MCF 10A (cell line): ENCODE data around the gene RPS21. TPM values are rescaled to one million over a fixed set of nuclear protein-coding genes. Genes with fewer than 3 reads are reported as not detected.

ENCODE experiments used
- BruUV-seq: library from RNA; stranded (reverse); fragments of 400-500 nt; replicated peaks from 2 replicates; lab custom pipeline; 2021; lab: Mats Ljungman, UMichigan
- CTCF ChIA-PET: fragments of 300-600 bp; sonication (Branson Sonifier 250); formaldehyde crosslinking; extraction: SDS; loops from one replicate; lab custom pipeline; 2021; ENCODE audit warnings: antibody characterized with exemption, inconsistent platforms; lab: Yijun Ruan, JAX
- POLR2A ChIA-PET: fragments of 300-600, 350-650 bp; sonication (Branson Sonifier 250); formaldehyde crosslinking; extraction: SDS; loops from one replicate; lab custom pipeline; 2020; ENCODE audit warnings: antibody characterized with exemption, inconsistent platforms; lab: Yijun Ruan, JAX
- DNase-seq: peaks from one replicate; pipeline ENCODE4 v3.0.0-alpha.2; 2018; ENCODE audit not compliant: unreplicated experiment
- H3K27ac Mint-ChIP-seq: one replicate; pipeline ENCODE4 v1.8.0; 2022; ENCODE audit warnings: mild to moderate bottlenecking, low read depth, mixed read lengths; ENCODE audit not compliant: unreplicated experiment
- H3K27me3 Mint-ChIP-seq: one replicate; pipeline ENCODE4 v1.8.0; 2022; ENCODE audit warnings: mixed read lengths; ENCODE audit not compliant: insufficient read depth, unreplicated experiment
- H3K36me3 Mint-ChIP-seq: one replicate; pipeline ENCODE4 v1.8.0; 2022; ENCODE audit warnings: mild to moderate bottlenecking, moderate library complexity, mixed read lengths; ENCODE audit not compliant: insufficient read depth, unreplicated experiment
- H3K4me1 Mint-ChIP-seq: one replicate; pipeline ENCODE4 v1.8.0; 2022; ENCODE audit warnings: mixed read lengths; ENCODE audit not compliant: insufficient read depth, unreplicated experiment
- H3K4me3 Mint-ChIP-seq: one replicate; pipeline ENCODE4 v1.8.0; 2022; ENCODE audit warnings: mild to moderate bottlenecking, moderate library complexity, mixed read lengths; ENCODE audit not compliant: unreplicated experiment
- H3K9me3 Mint-ChIP-seq: one replicate; pipeline ENCODE4 v1.8.0; 2022; ENCODE audit warnings: mixed read lengths; ENCODE audit not compliant: unreplicated experiment
- CTCF ChIP-seq: fragments of 200-600 bp; IDR thresholded peaks from one replicate; pipeline ENCODE4 v1.8.0; 2022; ENCODE audit warnings: antibody characterized with exemption, mild to moderate bottlenecking; ENCODE audit not compliant: unreplicated experiment
- intact Hi-C: fragments of 100-400 bp; cut with micrococcal nuclease; formaldehyde crosslinking; loops from 2 replicates; pipeline ENCODE4 v1.14.1; 2022
- total RNA-seq: library from RNA; stranded (reverse); gene quantifications from 2 replicates; pipeline ENCODE4 v1.2.3, GENCODE V29; 2022

The RPS21 gene
- total RNA-seq, 1 experiment from 2014 or later: 2,055 TPM

GRCh38 chr20:62339647-62340062 lies 47.2 kb upstream of the RPS21 start:
- Mint-ChIP-seq H3K36me3 (peaks cover 97% of the 10 kb centered on the region), H3K4me1 (no peaks in the 10 kb centered on the region), H3K27ac (no peak overlapping the region), H3K9me3 (no peaks in the 10 kb centered on the region), H3K4me3 (no peak overlapping the region), H3K27me3 (no peaks in the 10 kb centered on the region)
- DNase-seq: no peak
- BruUV-seq: no TSS peak
- intact Hi-C loops: no loop called here
- ChIA-PET POLR2A (interaction anchor here (0.6 to 4.2 kb wide), 15 partner anchors 9 to 48 kb away, joined by 3 to 23 read pairs (median 4); partner anchors contain the start of genes LAMA5 and RPS21), CTCF (interaction anchor here (0.6 to 1.1 kb wide), 3 partner anchors 11 to 81 kb away, joined by 3 read pairs; no protein-coding TSS in a partner anchor)
- no peak for TF ChIP-seq CTCF

GRCh38 chr20:62342910-62343309 lies 44.0 kb upstream of the RPS21 start:
- no peak overlapping the region for H3K27ac Mint-ChIP-seq
- CTCF ChIA-PET: interaction anchor here (1.0 to 2.8 kb wide), 2 partner anchors 23 to 40 kb away, joined by 4 to 13 read pairs; no protein-coding TSS in a partner anchor
- no TSS peak for BruUV-seq
- no peak for TF ChIP-seq CTCF
- intact Hi-C loops: no loop called here
- peaks cover 94% of the 10 kb centered on the region for H3K36me3 Mint-ChIP-seq
- H3K4me3 Mint-ChIP-seq: no peak overlapping the region
- POLR2A ChIA-PET: interaction anchor here (1.2 to 3.3 kb wide), 3 partner anchors 18 to 26 kb away, joined by 3 to 13 read pairs (median 5); no protein-coding TSS in a partner anchor
- H3K4me1 Mint-ChIP-seq: no peaks in the 10 kb centered on the region
- no peaks in the 10 kb centered on the region for H3K9me3 Mint-ChIP-seq
- H3K27me3 Mint-ChIP-seq: no peaks in the 10 kb centered on the region
- no peak for DNase-seq

GRCh38 chr20:62344092-62344491 lies 42.8 kb upstream of the RPS21 start:
- CTCF ChIA-PET: interaction anchor here (0.9 to 2.8 kb wide), 5 partner anchors 19 to 42 kb away, joined by 4 to 13 read pairs (median 5); no protein-coding TSS in a partner anchor
- no peak overlapping the region for H3K4me3 Mint-ChIP-seq
- intact Hi-C loops: no loop called here
- H3K9me3 Mint-ChIP-seq: peaks cover 8% of the 10 kb centered on the region
- TF ChIP-seq CTCF: no peak
- no peaks in the 10 kb centered on the region for H3K27me3 Mint-ChIP-seq
- peaks cover 94% of the 10 kb centered on the region for H3K36me3 Mint-ChIP-seq
- H3K4me1 Mint-ChIP-seq: no peaks in the 10 kb centered on the region
- POLR2A ChIA-PET: interaction anchor here (0.6 to 3.3 kb wide), 5 partner anchors 11 to 34 kb away, joined by 3 to 13 read pairs (median 5); no protein-coding TSS in a partner anchor
- no peak overlapping the region for H3K27ac Mint-ChIP-seq
- DNase-seq: no peak
- BruUV-seq: no TSS peak

DNA sequence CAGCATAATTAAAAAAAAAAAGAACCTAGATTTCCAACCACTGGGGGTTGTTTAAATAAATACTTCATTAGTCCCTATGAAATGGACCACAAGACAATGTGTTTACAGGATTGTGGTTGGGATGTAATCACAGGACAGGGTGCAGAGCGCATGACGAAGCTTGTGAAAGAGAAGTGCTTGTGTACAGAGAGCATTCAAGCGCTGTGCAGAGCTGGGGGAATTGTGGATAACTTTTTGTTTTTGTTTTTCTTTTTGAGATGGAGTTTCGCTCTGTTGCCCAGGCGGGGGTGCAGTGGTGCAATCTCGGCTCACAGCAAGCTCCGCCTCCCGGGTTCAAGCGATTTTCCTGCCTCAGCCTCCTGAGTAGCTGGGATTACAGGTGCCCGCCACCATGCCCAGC lies 42.1 kb upstream of the RPS21 start:
- intact Hi-C loops: no loop called here
- no peak overlapping the region for H3K4me3 Mint-ChIP-seq
- H3K36me3 Mint-ChIP-seq: peaks cover 94% of the 10 kb centered on the region
- ChIA-PET POLR2A (interaction anchor here (1.0 to 3.3 kb wide), 7 partner anchors 13 to 43 kb away, joined by 3 to 13 read pairs (median 5); no protein-coding TSS in a partner anchor), CTCF (interaction anchor here (1.2 to 2.8 kb wide), 2 partner anchors 20 to 38 kb away, joined by 5 to 13 read pairs; no protein-coding TSS in a partner anchor)
- H3K9me3 Mint-ChIP-seq: peaks cover 8% of the 10 kb centered on the region
- no peaks in the 10 kb centered on the region for H3K27me3 Mint-ChIP-seq
- DNase-seq: no peak
- TF ChIP-seq CTCF: no peak
- H3K27ac Mint-ChIP-seq: no peak overlapping the region
- peaks cover 4% of the 10 kb centered on the region for H3K4me1 Mint-ChIP-seq
- BruUV-seq: no TSS peak
